Fibroblast of lung (primary cell): ENCODE data around the gene MTA1. TPM values are rescaled to one million over a fixed set of nuclear protein-coding genes. Genes with fewer than 3 reads are reported as not detected.

Experiments
- DNase-seq, 2 donors: peaks; one replicate each; pipeline versions ENCODE4 v3.0.0 to v3.0.0-alpha.2; 2010; ENCODE audit warnings: low read depth in 2 of 2
- H2AFZ ChIP-seq: 2 replicates; pipeline ENCODE4 v1.5.1; 2012; ENCODE audit warnings: low read length, control low read depth, inconsistent platforms
- H3K27ac ChIP-seq: 2 replicates; pipeline ENCODE4 v1.5.1; 2011; ENCODE audit warnings: low read length, control low read depth; ENCODE audit not compliant: insufficient read depth
- H3K27me3 ChIP-seq: 2 replicates; pipeline ENCODE4 v1.5.1; 2011; ENCODE audit warnings: mild to moderate bottlenecking, low read length; ENCODE audit not compliant: control insufficient read depth, insufficient read depth
- H3K36me3 ChIP-seq: 2 replicates; pipeline ENCODE4 v1.5.1; 2011; ENCODE audit warnings: low read length; ENCODE audit not compliant: control insufficient read depth, insufficient read depth
- H3K4me1 ChIP-seq: 2 replicates; pipeline ENCODE4 v1.5.1; 2011; ENCODE audit warnings: low read length; ENCODE audit not compliant: control insufficient read depth, insufficient read depth; ENCODE audit errors: extremely low read depth
- H3K4me2 ChIP-seq: 2 replicates; pipeline ENCODE4 v1.5.1; 2011; ENCODE audit warnings: low read length, control low read depth; ENCODE audit not compliant: insufficient read depth; ENCODE audit errors: extremely low read depth
- H3K4me3 ChIP-seq, 4 experiments: fragments of 200-600 bp in 1 of 4; sonication (generic) in 1 of 4; replicated peaks in 1 of 4; 2 replicates each; pipeline ENCODE4 v1.5.1; 2011 to 2016; ENCODE audit warnings: low read length in 4 of 4, low read depth in 3 of 4, mild to moderate bottlenecking in 3 of 4, control low read depth in 2 of 4, inconsistent platforms in 1 of 4, mixed read lengths in 1 of 4; ENCODE audit not compliant: insufficient read depth in 1 of 4; ENCODE audit errors: control extremely low read depth in 1 of 4
- H3K79me2 ChIP-seq: 2 replicates; pipeline ENCODE4 v1.5.1; 2012; ENCODE audit warnings: mild to moderate bottlenecking, low read length, inconsistent platforms; ENCODE audit not compliant: control insufficient read depth, insufficient read depth
- H3K9ac ChIP-seq: 2 replicates; pipeline ENCODE4 v1.5.1; 2011; ENCODE audit warnings: mild to moderate bottlenecking, low read length, control low read depth; ENCODE audit not compliant: insufficient read depth
- H3K9me3 ChIP-seq: 2 replicates; pipeline ENCODE4 v1.5.1; 2012; ENCODE audit warnings: low read depth, low read length; ENCODE audit not compliant: control insufficient read depth, insufficient read depth
- H4K20me1 ChIP-seq: 2 replicates; pipeline ENCODE4 v1.5.1; 2011; ENCODE audit warnings: low read length; ENCODE audit not compliant: control insufficient read depth, insufficient read depth; ENCODE audit errors: extremely low read depth
- EZH2 ChIP-seq: IDR thresholded peaks from 2 replicates; pipeline ENCODE4 v1.5.1; 2012; ENCODE audit warnings: low read length, control low read depth, mild to moderate bottlenecking; ENCODE audit errors: missing control alignments
- polyA plus RNA-seq, 2 donors: library from polyadenylated mRNA; depleted of rRNA in 1 of 2; stranded (reverse) in 1 of 2; unstranded in 1 of 2; fragments of >200 nt; gene quantifications; 2 replicates each; pipeline ENCODE4 v1.2.1, GENCODE V29; 2011 to 2012; ENCODE audit warnings: missing spikeins in 1 of 2
- total RNA-seq: library from RNA; depleted of rRNA; stranded (reverse); fragments of >200 nt; gene quantifications from 2 replicates; pipeline ENCODE4 v1.2.1, GENCODE V29; 2014
- TF ChIP-seq, protein P1 (sequence below), 2 donors: IDR thresholded peaks in 1 of 2; conservative IDR thresholded peaks in 1 of 2; 1 replicate in 1 of 2; 2 replicates in 1 of 2; pipeline ENCODE4 v1.5.1; 2011 to 2012; ENCODE audit warnings: low read length in 2 of 2, control low read depth in 1 of 2, inconsistent platforms in 1 of 2, low read depth in 1 of 2, mild to moderate bottlenecking in 1 of 2

Gene MTA1
- total and polyA plus RNA-seq, 2 donors (not counting 1 experiment from before 2014, with no cell fraction given), result 28.6 to 29.7 TPM

DNA sequence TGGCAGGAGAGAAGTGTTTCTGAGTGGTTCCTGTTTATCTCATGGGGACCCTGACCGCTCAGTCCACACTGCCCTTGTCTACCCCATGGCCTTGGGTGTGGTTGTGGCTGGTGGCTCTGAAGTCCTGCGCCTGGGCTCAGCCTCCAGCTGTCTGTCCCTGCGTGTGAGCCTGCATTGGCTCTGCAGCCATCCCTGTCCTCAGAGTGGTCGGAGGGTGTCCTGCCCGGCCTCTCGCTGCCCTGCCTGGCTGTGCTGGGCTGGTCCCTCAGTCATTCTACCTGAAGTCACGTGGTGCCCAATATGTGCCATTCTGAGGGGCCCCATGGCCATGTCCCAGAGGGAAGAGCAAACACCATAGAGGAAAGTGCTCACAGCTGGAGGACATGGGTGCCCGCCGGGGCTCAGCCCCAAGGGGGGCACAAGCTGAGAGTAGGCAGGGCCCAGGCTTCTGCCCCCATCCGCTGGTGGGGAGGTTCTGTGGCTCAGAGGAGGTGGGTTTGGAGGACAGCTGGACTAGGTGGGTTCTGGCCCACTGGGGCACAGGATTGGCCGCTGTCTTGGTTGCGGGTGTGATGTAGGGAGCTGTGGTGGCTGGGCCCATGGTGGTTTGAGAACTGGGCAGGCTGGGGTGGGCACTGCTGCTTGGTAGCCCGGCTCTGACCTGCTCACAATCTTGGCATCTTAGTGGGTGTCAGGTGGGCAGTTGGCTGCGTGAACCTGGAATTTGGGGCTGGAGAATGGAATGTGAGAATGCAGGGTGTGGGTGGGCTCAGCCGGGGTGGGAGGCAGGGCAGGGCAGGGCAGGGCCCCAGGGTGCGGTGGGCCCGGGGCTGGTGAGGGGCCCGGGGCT is 83.0 kb downstream of the MTA1 start:
- Histone ChIP-seq H3K9me3 (no peaks in the 10 kb centered on the region), H3K9ac (no peak overlapping the region), H3K36me3 (no peaks in the 10 kb centered on the region), H3K27me3 (no peaks in the 10 kb centered on the region), H3K27ac (no peak overlapping the region), H3K4me3 (no peak overlapping the region), H4K20me1 (no peaks in the 10 kb centered on the region), H2AFZ (no peak overlapping the region), H3K79me2 (no peaks in the 10 kb centered on the region), H3K4me2 (no peak overlapping the region), H3K4me1 (no peaks in the 10 kb centered on the region)
- TF ChIP-seq, protein P1, sequence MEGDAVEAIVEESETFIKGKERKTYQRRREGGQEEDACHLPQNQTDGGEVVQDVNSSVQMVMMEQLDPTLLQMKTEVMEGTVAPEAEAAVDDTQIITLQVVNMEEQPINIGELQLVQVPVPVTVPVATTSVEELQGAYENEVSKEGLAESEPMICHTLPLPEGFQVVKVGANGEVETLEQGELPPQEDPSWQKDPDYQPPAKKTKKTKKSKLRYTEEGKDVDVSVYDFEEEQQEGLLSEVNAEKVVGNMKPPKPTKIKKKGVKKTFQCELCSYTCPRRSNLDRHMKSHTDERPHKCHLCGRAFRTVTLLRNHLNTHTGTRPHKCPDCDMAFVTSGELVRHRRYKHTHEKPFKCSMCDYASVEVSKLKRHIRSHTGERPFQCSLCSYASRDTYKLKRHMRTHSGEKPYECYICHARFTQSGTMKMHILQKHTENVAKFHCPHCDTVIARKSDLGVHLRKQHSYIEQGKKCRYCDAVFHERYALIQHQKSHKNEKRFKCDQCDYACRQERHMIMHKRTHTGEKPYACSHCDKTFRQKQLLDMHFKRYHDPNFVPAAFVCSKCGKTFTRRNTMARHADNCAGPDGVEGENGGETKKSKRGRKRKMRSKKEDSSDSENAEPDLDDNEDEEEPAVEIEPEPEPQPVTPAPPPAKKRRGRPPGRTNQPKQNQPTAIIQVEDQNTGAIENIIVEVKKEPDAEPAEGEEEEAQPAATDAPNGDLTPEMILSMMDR (conservative IDR thresholded peaks at IDR 0.05 in 1 of 2, IDR thresholded peaks at IDR 0.05 in 1 of 2; ENCODE audit: low read depth in 1 of 2, low read length in 2 of 2), result no peak
- no peak for TF ChIP-seq EZH2
- no peak for DNase-seq

DNA sequence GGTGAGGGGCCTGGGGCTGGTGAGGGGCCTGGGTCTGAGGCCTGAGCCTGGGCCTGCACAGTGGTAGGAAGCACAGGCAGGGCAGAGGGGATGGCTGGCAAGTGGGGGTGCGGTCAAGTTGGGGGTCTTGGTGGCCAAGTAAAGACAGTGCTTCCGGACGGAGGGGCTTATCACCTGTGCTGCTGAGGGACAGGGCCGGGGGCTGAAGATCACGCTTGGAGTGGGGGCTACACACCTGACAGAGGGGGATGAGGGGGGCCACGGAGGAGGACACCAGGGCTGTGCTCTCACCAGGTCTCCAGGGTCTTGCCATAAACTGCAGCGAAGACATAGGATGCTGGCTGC is 83.6 kb downstream of the MTA1 start:
- Histone ChIP-seq H3K36me3 (no peaks in the 10 kb centered on the region), H3K4me2 (no peak overlapping the region), H3K9ac (no peak overlapping the region), H2AFZ (no peak overlapping the region), H3K4me3 (no peak overlapping the region), H3K27ac (no peak overlapping the region), H3K4me1 (no peaks in the 10 kb centered on the region), H4K20me1 (no peaks in the 10 kb centered on the region), H3K9me3 (no peaks in the 10 kb centered on the region), H3K27me3 (no peaks in the 10 kb centered on the region), H3K79me2 (no peaks in the 10 kb centered on the region)
- TF ChIP-seq, protein P1 (conservative IDR thresholded peaks at IDR 0.05 in 1 of 2, IDR thresholded peaks at IDR 0.05 in 1 of 2; ENCODE audit: low read depth in 1 of 2, low read length in 2 of 2), result no peak
- no peak for TF ChIP-seq EZH2
- no peak for DNase-seq

- Histone ChIP-seq H3K4me2 (no peak overlapping the region), H3K36me3 (no peaks in the 10 kb centered on the region), H2AFZ (no peak overlapping the region), H3K9ac (no peak overlapping the region), H3K9me3 (no peaks in the 10 kb centered on the region), H4K20me1 (no peaks in the 10 kb centered on the region), H3K79me2 (no peaks in the 10 kb centered on the region), H3K27me3 (no peaks in the 10 kb centered on the region), H3K4me3 (no peak overlapping the region), H3K27ac (no peak overlapping the region), H3K4me1 (no peaks in the 10 kb centered on the region)
- no peak for DNase-seq
- TF ChIP-seq, protein P1 (conservative IDR thresholded peaks at IDR 0.05 in 1 of 2, IDR thresholded peaks at IDR 0.05 in 1 of 2; ENCODE audit: low read depth in 1 of 2, low read length in 2 of 2), result no peak
These were observed 84.5 kb downstream of the MTA1 start for GRCh38 chr14:105503935-105504692.
